Spinal cord (tissue), 4 donors: ENCODE data around the gene SCAP. TPM values are rescaled to one million over a fixed set of nuclear protein-coding genes. Genes with fewer than 3 reads are reported as not detected.

Source experiments
- polyA plus RNA-seq, 2 donors: library from polyadenylated mRNA; unstranded; fragments of 120-200 nt; gene quantifications; one replicate each; pipeline ENCODE4 v1.2.1, GENCODE V29; 2013; ENCODE audit not compliant: insufficient read length in 2 of 2
- small RNA-seq: library from RNA; depleted of rRNA; stranded (forward); fragments of <200 nt; gene quantifications from one replicate; pipeline ENCODE3, GENCODE V24; 2014; ENCODE audit warnings: low replicate concordance
- total RNA-seq, 2 donors: library from RNA; depleted of rRNA in 1 of 2; stranded (reverse); fragments of 120-200 nt in 1 of 2; fragments of >200 nt in 1 of 2; gene quantifications; one replicate each; pipeline versions ENCODE4 v1.2.3 to v1.2.4, GENCODE V29; 2013 to 2014

SCAP gene
- total and polyA plus RNA-seq, 4 donors = 63.9 to 99.5 (median 93.4) TPM

Small RNA genes lying within 50 kb of the gene (small RNA-seq; reads per million reads assigned to genes)
- not detected for gene AC099778.2

Other genes with a start within 250 kb of the SCAP start
- gene KIF9, start 193.1 kb downstream of the SCAP start, total RNA-seq = 10 to 100 TPM; 11.5 to 26.1 TPM
- gene KIF9, start 193.1 kb downstream of the SCAP start, polyA plus RNA-seq = 10 to 100 TPM; 24.7 to 27.3 TPM
- gene KLHL18, start 193.0 kb downstream of the SCAP start, total RNA-seq = 10 to 100 TPM; 17.5 to 21.2 TPM
- 10 to 100 TPM; 28.6 to 29.0 TPM for gene KLHL18, start 193.0 kb downstream of the SCAP start, polyA plus RNA-seq
- gene PTPN23, start 94.9 kb downstream of the SCAP start, total RNA-seq = 10 to 100 TPM; 13.8 to 19.1 TPM
- 10 to 100 TPM; 41.9 to 46.7 TPM for gene PTPN23, start 94.9 kb downstream of the SCAP start, polyA plus RNA-seq
- gene ELP6, start 37.8 kb upstream of the SCAP start, total RNA-seq = 10 to 100 TPM; 32.9 to 61.9 TPM
- 10 to 100 TPM; 42.4 to 61.1 TPM for gene ELP6, start 37.8 kb upstream of the SCAP start, polyA plus RNA-seq
- 10 to 100 TPM; 78.2 to 87.0 TPM for gene CSPG5, start 102.9 kb upstream of the SCAP start, total RNA-seq
- 100 to 1,000 TPM; 306 to 338 TPM for gene CSPG5, start 102.9 kb upstream of the SCAP start, polyA plus RNA-seq